Psoas muscle (tissue), 8 donors: ENCODE data around the gene LPCAT3. TPM values are rescaled to one million over a fixed set of nuclear protein-coding genes. Genes with fewer than 3 reads are reported as not detected.
A peak's percentile ranks its signal among the peaks of the same experiment; 100 is the strongest.
"Not testable (repeated sequence)": the region's sequence is repeated elsewhere in the genome, so short reads cannot be mapped to it uniquely, and the experiment has no call there.

Experiments used
- ATAC-seq, 4 donors: fragments of 200-7000 bp; cut with Tn5 transposase; one replicate each; pipeline ENCODE4 v1.9.1; 2020; ENCODE audit warnings: moderate library complexity in 3 of 4, mild to moderate bottlenecking in 2 of 4
- DNase-seq, 2 donors: peaks; one replicate each; pipeline ENCODE4 v3.0.0-alpha.2; 2020
- H3K27ac ChIP-seq: fragments of 200-600 bp; one replicate; pipeline ENCODE4 v1.8.0; 2022
- H3K27me3 ChIP-seq, 3 donors: fragments of 200-600 bp in 1 of 3; one replicate each; pipeline versions ENCODE4 v1.6.1 to v1.8.0; 2013 to 2022; ENCODE audit warnings: low read length in 2 of 3, mild to moderate bottlenecking in 2 of 3, moderate library complexity in 1 of 3; ENCODE audit not compliant: insufficient read depth in 3 of 3
- H3K36me3 ChIP-seq, 2 donors: fragments of 200-600 bp in 1 of 2; one replicate each; pipeline versions ENCODE4 v1.6.1 to v1.8.0; 2013 to 2022; ENCODE audit warnings: low read depth in 1 of 2, mild to moderate bottlenecking in 1 of 2, moderate library complexity in 1 of 2; ENCODE audit not compliant: insufficient read depth in 1 of 2
- H3K4me1 ChIP-seq: fragments of 200-600 bp; one replicate; pipeline ENCODE4 v1.8.0; 2022
- H3K4me3 ChIP-seq: fragments of 200-600 bp; one replicate; pipeline ENCODE4 v1.8.0; 2022; ENCODE audit warnings: mild to moderate bottlenecking
- H3K9me3 ChIP-seq: fragments of 200-600 bp; one replicate; pipeline ENCODE4 v1.8.0; 2022
- WGBS, 3 donors: extraction: QIAGEN DNeasy Blood & Tissue Kit; methylation state at CpG; one replicate each; pipeline versions ENCODE4 v1.1.6 to v1.1.7; 2013; 5-methylcytosine and 5-hydroxymethylcytosine counted together
- intact Hi-C, 2 donors: fragments of 100-400 bp; cut with DNase I; formaldehyde crosslinking; loops; one replicate each; pipeline versions ENCODE4 v1.11.0 to v1.14.2; 2022
- polyA plus RNA-seq, 3 donors: library from polyadenylated mRNA; stranded (reverse); fragments of 200-250 nt; gene quantifications; one replicate each; pipeline ENCODE4 v1.2.3, GENCODE V29; 2013
- total RNA-seq, 4 donors: library from RNA; stranded (reverse); fragmentation: NEBNext Ultra II Directional in 2 of 4; extraction: Animal tissue kit (Norgen Biotek cat#: 25700) in 2 of 4; gene quantifications; one replicate each; pipeline versions ENCODE4 v1.2.1 to v1.2.4, GENCODE V29; 2021 to 2023
- TF ChIP-seq, protein P1 (sequence below): fragments of 200-600 bp; IDR thresholded peaks from one replicate; pipeline ENCODE4 v1.8.0; 2022; ENCODE audit warnings: antibody characterized with exemption
- donor health status: healthy with polysubstance abuse.
- donor health status: DM: no; HTN: no; CAD: no; lungs with moderate emphysema.
- donor health status: Bipolar disorder and iron deficiency.
- donor health status: healthy.
- donor health status: DM: yes; HTN: yes; CAD: no.
- donor health status: DM: no; HTN: no; CAD: no.
- donor health status: DM: no; HTN: no; CAD: no.
- donor health status: DM: yes; HTN: yes; CAD: no.

Gene LPCAT3
- total and polyA plus RNA-seq, 7 donors: 13.9 to 56.5 (median 26.2) TPM

DNA sequence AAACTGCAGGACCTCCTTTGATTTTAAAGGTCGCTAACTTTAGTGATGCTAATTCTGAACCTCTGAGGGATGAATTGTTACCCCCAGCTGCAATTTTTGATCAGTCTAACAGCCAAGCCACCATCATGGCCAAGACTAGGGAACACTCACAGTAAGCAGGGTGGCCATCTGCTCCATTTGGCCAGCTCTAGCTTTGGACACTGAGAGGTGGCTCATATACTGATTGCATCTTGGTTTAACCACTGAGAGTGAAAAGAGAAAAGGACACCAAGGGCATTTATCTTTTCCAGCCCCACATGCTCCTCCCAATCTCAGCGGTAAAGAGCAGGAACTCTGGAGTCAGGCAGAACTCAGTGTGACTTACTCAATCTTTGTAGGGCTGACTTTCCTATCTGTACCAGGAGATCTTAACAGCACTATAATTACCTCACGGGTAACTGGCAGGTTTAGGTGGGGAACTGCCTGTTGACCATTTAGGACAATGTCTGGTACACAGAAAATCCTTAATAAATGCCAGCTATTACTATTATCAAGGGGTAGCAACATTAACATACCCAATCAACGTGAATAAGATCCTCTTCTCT is 6.2 kb downstream of the LPCAT3 start:
- peaks cover 77% of the 10 kb centered on the region for H3K4me1 ChIP-seq
- TF ChIP-seq, protein P1, sequence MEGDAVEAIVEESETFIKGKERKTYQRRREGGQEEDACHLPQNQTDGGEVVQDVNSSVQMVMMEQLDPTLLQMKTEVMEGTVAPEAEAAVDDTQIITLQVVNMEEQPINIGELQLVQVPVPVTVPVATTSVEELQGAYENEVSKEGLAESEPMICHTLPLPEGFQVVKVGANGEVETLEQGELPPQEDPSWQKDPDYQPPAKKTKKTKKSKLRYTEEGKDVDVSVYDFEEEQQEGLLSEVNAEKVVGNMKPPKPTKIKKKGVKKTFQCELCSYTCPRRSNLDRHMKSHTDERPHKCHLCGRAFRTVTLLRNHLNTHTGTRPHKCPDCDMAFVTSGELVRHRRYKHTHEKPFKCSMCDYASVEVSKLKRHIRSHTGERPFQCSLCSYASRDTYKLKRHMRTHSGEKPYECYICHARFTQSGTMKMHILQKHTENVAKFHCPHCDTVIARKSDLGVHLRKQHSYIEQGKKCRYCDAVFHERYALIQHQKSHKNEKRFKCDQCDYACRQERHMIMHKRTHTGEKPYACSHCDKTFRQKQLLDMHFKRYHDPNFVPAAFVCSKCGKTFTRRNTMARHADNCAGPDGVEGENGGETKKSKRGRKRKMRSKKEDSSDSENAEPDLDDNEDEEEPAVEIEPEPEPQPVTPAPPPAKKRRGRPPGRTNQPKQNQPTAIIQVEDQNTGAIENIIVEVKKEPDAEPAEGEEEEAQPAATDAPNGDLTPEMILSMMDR: no peak
- intact Hi-C loops: loop anchor here in 1 of 2 donors (2.0 kb wide), 1 partner anchor 39 kb away; no protein-coding TSS in a partner anchor
- ATAC-seq (peak; percentile 72 to 87 (median 82)), DNase-seq (no peak)
- H3K9me3 ChIP-seq: no peaks in the 10 kb centered on the region
- peaks cover 2 to 26% of the 10 kb centered on the region in 2 donors for H3K36me3 ChIP-seq
- H3K4me3 ChIP-seq: peak overlapping the region; percentile 23
- H3K27ac ChIP-seq: peak overlapping the region; percentile 84
- WGBS, 3 donors: 28 to 53% (median 29%) methylated on average over 4 of the region's 4 CpGs
- no peaks in the 10 kb centered on the region for H3K27me3 ChIP-seq

- Histone ChIP-seq H3K4me3 (peak overlapping the region; percentile 23), H3K36me3 (peaks cover 2 to 26% of the 10 kb centered on the region in 2 donors), H3K4me1 (peaks cover 77% of the 10 kb centered on the region), H3K27ac (peak overlapping the region; percentile 84)
- 65 to 81% (median 69%) methylated on average over 4 of the region's 4 CpGs for whole genome bisulfite sequencing, 3 donors
- H3K9me3 ChIP-seq, DNase-seq, H3K27me3 ChIP-seq, intact Hi-C loops: not testable (repeated sequence)
- peak in 3 of 4 donors; percentile 42 to 60 (median 54) for ATAC-seq
These were observed 6.9 kb downstream of the LPCAT3 start for GRCh38 chr12:7011398-7011797.

- H3K4me1 ChIP-seq: peaks cover 83% of the 10 kb centered on the region
- ATAC-seq: no peak
- peaks cover 2 to 20% of the 10 kb centered on the region in 2 donors for H3K36me3 ChIP-seq
- no peak overlapping the region for H3K4me3 ChIP-seq
- H3K27ac ChIP-seq: peak overlapping the region; percentile 52
- H3K9me3 ChIP-seq: no peaks in the 10 kb centered on the region
- H3K27me3 ChIP-seq: no peaks in the 10 kb centered on the region
- TF ChIP-seq, protein P1: no peak
- intact Hi-C loops: no loop called here
- DNase-seq: no peak
These were observed 8.8 kb downstream of the LPCAT3 start for GRCh38 chr12:7009512-7009911.

GRCh38 chr12:7008864-7009263 is 9.4 kb downstream of the LPCAT3 start:
- intact Hi-C loops: no loop called here
- WGBS, 3 donors: 81 to 85% (median 85%) methylated on average over 2 of the region's 2 CpGs
- Histone ChIP-seq H3K36me3 (peaks cover under 1 to 14% of the 10 kb centered on the region in 2 donors), H3K4me1 (peaks cover 85% of the 10 kb centered on the region), H3K4me3 (no peak overlapping the region), H3K27ac (peak overlapping the region; percentile 52), H3K27me3 (no peaks in the 10 kb centered on the region), H3K9me3 (no peaks in the 10 kb centered on the region)
- DNase-seq: no peak
- TF ChIP-seq, protein P1: no peak
- ATAC-seq: no peak

GRCh38 chr12:7006639-7007038 is 11.6 kb downstream of the LPCAT3 start:
- ATAC-seq (peak; percentile 41 to 78 (median 68)), DNase-seq (no peak)
- Histone ChIP-seq H3K4me1 (peaks cover 90% of the 10 kb centered on the region), H3K36me3 (peaks cover 0 to 4% of the 10 kb centered on the region in 2 donors), H3K9me3 (no peaks in the 10 kb centered on the region), H3K27me3 (no peaks in the 10 kb centered on the region), H3K27ac (peak overlapping the region; percentile 54), H3K4me3 (peak overlapping the region; percentile 9)
- intact Hi-C loops: no loop called here
- WGBS, 3 donors: 29 to 39% (median 37%) methylated on average over 3 of the region's 3 CpGs
- TF ChIP-seq, protein P1: no peak
